ENCODE measurements around the gene SLCO3A1. TPM values are rescaled to one million over a fixed set of nuclear protein-coding genes. Genes with fewer than 3 reads are reported as not detected.

The SLCO3A1 gene
- total and polyA plus RNA-seq, 2 of the 8 experiments (the other 6 are each of a cell fraction or from before 2014, with no cell fraction given) = 15.1 to 20.4 TPM

GRCh38 chr15:92068121-92068520, 214.6 kb downstream of the SLCO3A1 start:
- POLR2A ChIA-PET (ENCODE audit: partially characterized antibody) = interaction anchor here (0.9 kb wide), 1 partner anchor 126 kb away, joined by 3 read pairs; no protein-coding TSS in a partner anchor
- Histone ChIP-seq H2AK5ac (ENCODE audit: low read depth, low read length) (no peak overlapping the region), H3K9me3 (ENCODE audit: insufficient read depth in 2 of 2, low read depth in 1 of 2, low read length in 1 of 2) (no peaks in the 10 kb centered on the region), H3K9ac (replicated peaks in 1 of 4; ENCODE audit: extremely low read depth in 1 of 4, low read depth in 3 of 4, low read length in 3 of 4) (no peak overlapping the region), H3K4me1 (replicated peaks in 1 of 4; ENCODE audit: control insufficient read depth in 3 of 4, insufficient read depth in 4 of 4, low read length in 3 of 4) (peaks cover 0 to 2% (median 0%) of the 10 kb centered on the region in 4 experiments; a peak in 2 of 7 replicates), H4K8ac (ENCODE audit: extremely low read depth, insufficient read depth, low read length) (no peak overlapping the region), H4K91ac (replicated peaks; ENCODE audit: insufficient read length, low read length) (no peak overlapping the region), H3K4me2 (ENCODE audit: insufficient read depth in 1 of 2, low read depth in 2 of 2, low read length in 2 of 2) (no peak overlapping the region), H4K5ac (ENCODE audit: insufficient read length, low read depth, low read length) (no peak overlapping the region), H2BK5ac (ENCODE audit: low read depth, low read length) (no peak overlapping the region), H2BK120ac (replicated peaks; ENCODE audit: low read depth, low read length) (no peak overlapping the region), H3K18ac (ENCODE audit: extremely low read depth, low read length) (no peak overlapping the region), H3K79me1 (ENCODE audit: low read depth, low read length) (no peaks in the 10 kb centered on the region), H3K4ac (replicated peaks; ENCODE audit: insufficient read length, low read depth, low read length) (no peak overlapping the region), H3K27ac (ENCODE audit: low read depth, low read length) (no peak overlapping the region), H3K56ac (replicated peaks; ENCODE audit: insufficient read length, low read depth, low read length) (no peak overlapping the region), H4K20me1 (replicated peaks in 1 of 2; ENCODE audit: control insufficient read depth in 1 of 2, insufficient read depth in 2 of 2, low read length in 2 of 2) (no peaks in the 10 kb centered on the region), H3K4me3 (ENCODE audit: extremely low read depth in 1 of 4, insufficient read depth in 2 of 4, low read depth in 3 of 4, low read length in 4 of 4) (no peak overlapping the region), H3K27me3 (replicated peaks in 1 of 4; ENCODE audit: control insufficient read depth in 3 of 4, extremely low read depth in 1 of 4, insufficient read depth in 3 of 4, low read length in 3 of 4) (no peaks in the 10 kb centered on the region), H2AFZ (ENCODE audit: low read length) (no peak overlapping the region), H2BK20ac (ENCODE audit: low read length) (no peak overlapping the region), H2BK12ac (ENCODE audit: low read depth, low read length) (no peak overlapping the region), H3K23ac (ENCODE audit: insufficient read length) (no peak overlapping the region), H3K23me2 (ENCODE audit: low read depth, low read length) (no peaks in the 10 kb centered on the region), H3K36me3 (ENCODE audit: control insufficient read depth in 2 of 4, insufficient read depth in 4 of 4, low read length in 3 of 4) (no peaks in the 10 kb centered on the region), H3K14ac (ENCODE audit: insufficient read length) (no peak overlapping the region), H3K79me2 (ENCODE audit: control insufficient read depth in 1 of 2, insufficient read depth in 2 of 2, low read length in 2 of 2) (no peaks in the 10 kb centered on the region), H2BK15ac (ENCODE audit: low read length) (no peak overlapping the region)
- CTCF ChIA-PET (ENCODE audit: partially characterized antibody) = interaction anchor here (0.5 to 3.9 kb wide), 7 partner anchors 10 to 801 kb away, joined by 3 to 40 read pairs (median 3); no protein-coding TSS in a partner anchor
- FAIRE-seq (no peak), DNase-seq (ENCODE audit: low read depth in 1 of 2, low spot score in 2 of 2) (no peak)
- WGBS, 2 experiments (ENCODE audit: extremely low coverage in 1 of 2, insufficient coverage in 1 of 2, insufficient read length in 1 of 2, insufficient replicate concordance in 2 of 2, low coverage in 1 of 2, low lambda C conversion rate in 2 of 2, missing lambda C conversion rate in 1 of 2) = 90% methylated on average over 7 of the region's 7 CpGs; no CpG with 5 or more reads in 1 of the 2 experiments
- no peak for TF ChIP-seq RNF2 (IDR thresholded peaks at IDR 0.05; ENCODE audit: borderline replicate concordance, low read depth, low read length, missing control alignments, poor library complexity, severe bottlenecking)
- no peak for TF ChIP-seq KDM5A (IDR thresholded peaks at IDR 0.05; ENCODE audit: low read length)
- TF ChIP-seq JUN (IDR thresholded peaks at IDR 0.05; ENCODE audit: low read depth, low read length) = no peak
- no peak for TF ChIP-seq KDM1A (IDR thresholded peaks at IDR 0.05; ENCODE audit: borderline replicate concordance, low read length)
- no peak for TF ChIP-seq NANOG (IDR thresholded peaks at IDR 0.05; ENCODE audit: insufficient read depth, low read depth, low read length, poor library complexity, severe bottlenecking)
- TF ChIP-seq ASH2L (IDR thresholded peaks at IDR 0.05; ENCODE audit: low read length) = no peak
- no peak for TF ChIP-seq HDAC6 (IDR thresholded peaks at IDR 0.05; ENCODE audit: low read depth, low read length)
- no peak for TF ChIP-seq SRF (IDR thresholded peaks at IDR 0.05; ENCODE audit: low read depth, low read length)
- TF ChIP-seq RBBP5 (IDR thresholded peaks at IDR 0.05; ENCODE audit: borderline replicate concordance, low read depth, low read length) = no peak
- TF ChIP-seq GABPA (IDR thresholded peaks at IDR 0.05; ENCODE audit: borderline replicate concordance, insufficient read depth, low read length) = no peak
- no peak for TF ChIP-seq ATF2 (IDR thresholded peaks at IDR 0.05; ENCODE audit: low read length)
- no peak for TF ChIP-seq MAFK (IDR thresholded peaks at IDR 0.05; ENCODE audit: low read depth, low read length)
